Pulmonary artery endothelial cell (primary cell): ENCODE data around the gene ACSL1. TPM values are rescaled to one million over a fixed set of nuclear protein-coding genes. Genes with fewer than 3 reads are reported as not detected.
A peak's percentile ranks its signal among the peaks of the same experiment; 100 is the strongest.
"Not testable (repeated sequence)": the region's sequence is repeated elsewhere in the genome, so short reads cannot be mapped to it uniquely, and the experiment has no call there.

Experiments
- DNase-seq: peaks from one replicate; pipeline ENCODE4 v3.0.0-alpha.2; 2011; ENCODE audit warnings: low read depth, low spot score
- total RNA-seq: library from RNA; depleted of rRNA; stranded (reverse); fragments of >200 nt; gene quantifications from 2 replicates; pipeline ENCODE4 v1.2.3, GENCODE V29; 2014

The ACSL1 gene
- total RNA-seq, 1 donor from 2014 or later: 33.2 TPM

DNA sequence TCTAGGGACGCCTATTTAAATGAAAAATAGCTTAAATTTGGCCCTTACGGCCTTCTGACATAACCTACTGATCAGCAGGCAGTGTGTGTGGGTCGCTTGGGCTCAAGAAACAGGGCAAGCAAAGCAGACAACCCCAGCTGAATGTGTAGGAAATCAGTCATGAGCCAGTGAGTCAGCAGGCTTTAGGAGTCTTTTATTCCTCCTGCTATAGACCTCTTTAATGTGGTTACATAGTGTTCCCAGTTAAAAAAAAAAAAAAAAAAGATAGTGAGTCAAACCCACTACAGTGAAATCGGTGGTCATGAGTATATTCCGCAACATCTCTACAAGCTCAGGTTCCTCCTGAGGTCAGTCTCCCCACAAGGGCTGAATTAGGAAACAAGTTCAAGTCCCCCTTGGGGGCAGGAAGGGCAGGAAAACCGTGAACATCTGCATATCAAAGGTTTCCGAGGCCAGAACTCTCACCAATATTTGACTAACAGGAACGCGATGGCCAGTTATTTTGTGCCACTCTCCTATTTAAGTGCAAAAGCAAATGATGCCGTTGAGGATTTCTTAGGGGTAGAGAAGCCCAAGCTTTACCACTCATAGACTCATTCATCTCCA is 32.7 kb downstream of the ACSL1 start:
- peak; percentile 72 for DNase-seq

DNA sequence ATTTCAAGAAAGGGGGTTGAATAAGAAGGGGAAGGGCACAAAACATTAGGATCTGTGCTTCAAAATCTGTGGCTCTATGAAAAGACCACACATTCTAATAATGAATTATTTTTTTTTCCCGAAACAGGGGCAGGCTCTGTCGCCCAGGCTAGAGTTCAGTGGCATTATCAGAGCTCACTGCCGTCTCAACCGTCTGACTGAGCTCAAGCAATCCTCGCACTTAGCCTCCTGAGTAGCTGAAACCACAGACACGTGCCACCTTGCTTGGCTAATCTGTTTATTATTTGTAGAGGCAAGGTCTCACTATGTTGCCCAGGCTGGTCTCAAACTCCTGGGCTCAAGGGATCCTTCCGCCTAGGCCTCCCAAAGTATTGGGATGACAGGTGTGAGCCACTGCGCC is 33.4 kb downstream of the ACSL1 start:
- DNase-seq: no peak

DNA sequence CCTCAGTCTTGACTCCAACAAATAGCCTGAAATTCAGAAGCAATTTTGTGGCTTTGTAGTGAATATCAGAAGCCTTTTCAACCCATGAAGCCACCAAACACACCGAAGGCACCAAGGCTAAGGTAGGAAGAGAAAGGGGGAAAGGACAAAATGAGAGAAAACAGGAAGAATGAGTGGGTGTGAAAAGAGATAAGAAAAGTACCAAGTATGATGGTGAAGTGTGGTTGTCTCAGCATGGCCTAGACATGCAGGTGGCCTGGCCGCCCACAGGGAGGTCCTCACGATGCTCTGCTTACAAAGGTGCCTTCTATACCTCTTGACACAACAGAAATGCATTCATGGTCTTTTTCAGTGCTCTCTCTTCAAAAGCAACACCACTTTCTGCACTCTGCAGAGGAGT is 34.9 kb downstream of the ACSL1 start:
- no peak for DNase-seq

DNA sequence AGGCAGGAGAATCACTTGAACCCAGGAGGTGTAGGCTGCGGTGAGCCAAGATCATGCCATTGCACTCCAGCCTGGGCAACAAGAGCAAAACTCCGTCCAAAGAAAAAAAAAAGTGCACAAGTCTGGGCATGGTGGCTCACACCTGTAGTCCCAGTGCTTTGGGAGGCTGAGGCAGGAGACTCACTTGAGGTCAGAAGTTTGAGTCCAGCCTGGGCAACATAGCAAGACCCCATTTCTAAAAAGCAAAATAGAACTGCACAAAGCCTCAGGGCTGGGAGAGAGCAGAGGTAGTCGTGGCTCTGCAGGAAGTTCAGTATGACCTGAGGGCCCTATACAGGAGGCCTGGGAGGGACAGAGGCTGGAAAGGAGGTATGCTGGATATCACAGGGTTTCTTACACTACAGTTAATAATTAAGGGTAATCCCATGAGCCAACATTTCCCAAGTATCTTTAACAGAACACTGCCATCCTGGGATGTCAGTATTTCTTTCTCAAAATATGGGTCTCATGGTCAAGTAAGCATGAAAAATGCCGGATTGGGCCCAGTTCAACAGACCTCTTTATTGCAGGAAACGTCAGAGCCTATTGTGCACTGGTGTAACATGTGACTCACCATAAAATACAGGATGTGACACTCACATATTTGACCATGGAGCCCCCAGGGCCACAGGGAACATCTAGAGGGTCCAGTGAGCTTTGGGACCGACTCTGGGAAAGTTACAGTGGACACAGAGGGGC is 37.8 kb downstream of the ACSL1 start:
- DNase-seq: no peak

DNA sequence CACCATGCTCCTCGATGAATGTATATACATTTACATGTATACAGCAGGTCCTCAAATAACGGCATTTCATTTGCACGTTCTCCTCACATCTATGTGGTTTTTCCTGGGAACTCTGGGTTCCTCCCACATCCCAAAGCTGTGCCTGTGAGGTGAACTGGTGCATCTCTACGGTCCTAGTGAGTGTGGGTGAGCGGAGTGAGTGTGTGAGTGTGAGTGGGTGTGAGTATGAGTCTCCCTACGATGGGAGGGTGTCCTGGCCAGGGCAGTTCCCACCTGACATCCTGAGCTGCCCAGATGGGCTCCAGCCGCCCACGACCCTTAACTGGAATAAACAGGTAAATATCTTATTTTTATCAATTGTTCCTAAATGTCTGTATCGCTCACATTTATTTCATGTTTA is 40.0 kb downstream of the ACSL1 start:
- DNase-seq: no peak

DNA sequence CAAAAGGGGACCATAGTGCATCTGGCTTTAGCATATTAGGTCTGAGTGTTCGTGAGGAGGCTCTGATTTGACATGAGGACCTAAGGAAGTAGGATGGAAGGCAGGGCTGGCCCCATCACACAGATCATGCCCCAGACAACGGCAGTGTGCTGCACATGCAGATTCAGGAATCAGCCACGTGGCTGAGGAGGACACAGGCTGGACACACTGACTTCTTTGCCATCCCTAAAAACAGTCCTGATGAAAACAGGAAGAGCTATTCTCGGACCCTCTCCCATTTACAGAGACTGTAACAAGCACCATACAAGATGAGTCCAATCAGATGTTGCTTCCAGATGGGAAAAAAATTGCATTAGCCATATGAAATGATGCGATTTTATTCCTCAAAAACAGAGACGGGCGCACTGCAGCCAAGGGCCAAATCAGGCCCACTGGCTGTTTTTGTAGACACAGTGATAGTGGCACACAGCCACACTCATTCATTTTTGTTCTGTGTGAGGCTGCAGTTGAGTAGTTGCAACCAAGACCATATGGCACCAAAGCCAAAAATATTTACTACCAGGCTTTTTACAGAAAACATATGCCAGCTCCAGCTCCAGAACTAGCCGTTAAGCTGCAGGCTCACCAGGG is 41.0 kb downstream of the ACSL1 start:
- no peak for DNase-seq

DNA sequence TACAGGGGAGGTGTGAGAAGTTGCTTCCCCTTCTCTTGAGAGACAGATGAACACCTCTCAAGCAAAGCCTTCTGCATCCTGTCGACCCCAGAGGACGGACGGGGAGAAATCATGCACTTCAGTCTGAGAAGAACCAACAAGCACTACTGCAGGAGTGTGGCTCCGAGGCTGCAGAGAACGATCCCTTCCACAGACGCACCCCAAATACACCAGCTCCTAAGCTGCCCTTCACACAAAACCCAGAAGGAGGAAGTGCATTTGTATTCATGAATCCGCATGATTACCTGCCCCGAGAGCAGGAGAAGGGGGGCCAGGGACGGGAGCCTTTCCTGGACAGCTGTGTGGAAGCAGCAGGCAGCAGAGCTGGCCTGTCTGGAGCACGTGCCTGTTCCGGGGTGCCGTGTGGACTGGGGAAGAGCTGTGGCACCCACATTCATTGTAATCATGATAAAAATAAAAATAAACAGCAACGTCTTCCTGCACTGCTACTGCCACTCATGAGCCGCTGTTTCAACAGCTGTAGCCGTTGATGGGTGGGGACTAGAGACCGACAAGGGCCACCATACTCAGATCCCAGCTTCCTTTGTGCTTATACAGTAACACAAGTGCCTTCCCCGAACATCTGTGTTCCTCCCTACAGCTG is 42.9 kb downstream of the ACSL1 start:
- DNase-seq: no peak

DNA sequence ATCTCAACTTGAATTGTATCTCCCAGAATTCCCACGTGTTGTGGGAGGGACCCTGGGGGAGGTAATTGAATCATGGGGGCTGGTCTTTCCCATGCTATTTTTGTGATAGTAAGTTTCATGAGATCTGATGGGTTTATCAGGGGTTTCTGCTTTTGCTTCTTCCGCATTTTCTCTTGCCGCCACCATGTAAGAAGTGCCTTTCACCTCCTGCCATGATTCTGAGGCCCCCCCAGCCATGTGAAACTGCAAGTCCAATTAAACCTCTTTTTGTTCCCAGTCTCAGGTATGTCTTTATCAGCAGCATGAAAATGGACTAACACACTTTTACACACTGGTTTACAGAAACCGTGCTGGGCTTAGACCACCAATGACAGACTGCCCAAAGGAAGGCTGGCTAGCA is 46.6 kb downstream of the ACSL1 start:
- DNase-seq: not testable (repeated sequence)

DNA sequence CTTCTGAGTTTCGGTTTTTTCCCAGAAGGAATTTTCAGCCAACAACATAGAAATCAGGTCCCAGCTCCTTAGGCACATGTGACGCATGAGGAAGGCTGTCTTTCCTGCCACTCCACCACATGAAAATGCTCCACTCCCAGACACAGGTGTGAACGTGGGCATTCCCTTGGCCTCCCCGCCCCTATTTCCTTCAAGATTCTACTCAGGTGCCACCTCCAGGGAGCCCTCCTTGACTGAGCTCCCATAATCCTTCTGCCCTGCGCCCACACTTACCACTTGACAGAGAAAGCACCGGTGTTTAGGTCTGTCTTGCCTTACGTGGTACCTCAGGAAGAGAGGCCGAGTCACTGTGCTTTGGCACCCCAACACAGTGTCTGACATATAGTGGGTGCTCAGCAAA is 47.4 kb downstream of the ACSL1 start:
- no peak for DNase-seq

DNA sequence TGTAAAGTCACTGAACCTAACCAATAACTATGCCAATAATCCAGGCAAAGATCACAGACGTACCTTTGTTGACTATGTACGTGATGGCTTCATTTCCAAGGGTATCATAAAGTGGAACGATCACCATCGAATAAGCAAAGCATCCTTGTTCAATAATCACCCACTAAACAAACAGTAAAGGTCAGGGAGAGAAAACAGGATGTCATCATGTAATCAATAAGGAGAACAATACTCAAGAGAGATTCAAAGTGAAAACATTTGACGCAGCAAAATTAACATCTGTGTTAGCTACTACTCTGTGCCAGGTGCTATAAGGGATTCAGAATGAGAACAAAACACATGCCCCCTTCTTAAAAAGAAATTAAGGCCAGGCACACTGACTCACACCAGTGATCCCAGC is 48.9 kb downstream of the ACSL1 start:
- DNase-seq: no peak

DNA sequence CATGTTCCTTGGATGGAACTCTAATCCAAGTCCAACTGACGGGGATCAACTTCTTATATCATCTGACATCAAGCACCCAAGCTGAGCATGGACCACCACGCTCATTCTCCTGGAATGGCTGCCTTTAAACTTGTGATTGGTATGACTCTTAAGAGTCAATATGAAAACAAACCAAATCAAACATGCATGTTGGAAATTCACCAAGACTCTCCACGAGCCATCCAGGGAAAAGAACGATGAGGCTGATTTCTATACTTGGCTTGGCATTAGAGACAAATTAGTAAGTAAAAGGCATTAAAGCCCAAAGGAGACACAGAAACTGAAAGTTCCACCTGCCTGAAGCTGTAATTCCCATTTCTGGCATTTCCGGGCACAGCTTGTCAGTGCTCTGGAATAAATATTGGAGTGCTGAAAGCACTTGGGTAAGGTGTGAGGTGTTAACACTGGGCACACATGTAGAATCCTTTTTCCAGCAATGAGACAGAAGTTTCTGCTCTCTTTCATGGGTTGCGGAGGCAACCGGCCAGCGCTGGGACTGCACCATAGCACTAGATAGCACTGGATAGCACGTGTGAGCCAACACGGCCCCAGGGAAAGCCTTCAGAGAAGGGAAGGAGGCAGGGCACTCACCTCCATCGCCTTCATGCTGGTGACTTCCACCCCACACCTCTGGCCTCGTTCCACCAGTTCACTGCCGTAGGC is 49.8 kb downstream of the ACSL1 start:
- DNase-seq: no peak

DNA sequence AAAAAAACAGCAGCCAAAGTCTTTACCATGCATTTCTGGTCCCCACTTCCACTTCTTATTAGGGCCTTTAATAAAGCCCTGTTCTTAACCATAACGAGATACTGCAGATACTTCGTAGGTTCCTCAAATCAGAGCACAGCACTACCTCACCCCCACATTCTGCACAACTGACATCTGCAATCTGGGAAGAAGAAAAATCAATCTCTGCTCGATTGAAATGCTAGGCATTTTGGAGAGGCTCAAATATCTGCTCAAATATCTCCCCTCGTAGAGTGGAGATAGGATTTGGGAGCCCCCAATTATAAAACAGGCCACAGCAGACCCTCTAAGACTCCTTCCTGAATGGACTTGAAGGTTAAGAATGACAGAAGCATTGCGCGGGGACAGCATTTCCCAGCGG is 51.6 kb downstream of the ACSL1 start:
- no peak for DNase-seq

DNA sequence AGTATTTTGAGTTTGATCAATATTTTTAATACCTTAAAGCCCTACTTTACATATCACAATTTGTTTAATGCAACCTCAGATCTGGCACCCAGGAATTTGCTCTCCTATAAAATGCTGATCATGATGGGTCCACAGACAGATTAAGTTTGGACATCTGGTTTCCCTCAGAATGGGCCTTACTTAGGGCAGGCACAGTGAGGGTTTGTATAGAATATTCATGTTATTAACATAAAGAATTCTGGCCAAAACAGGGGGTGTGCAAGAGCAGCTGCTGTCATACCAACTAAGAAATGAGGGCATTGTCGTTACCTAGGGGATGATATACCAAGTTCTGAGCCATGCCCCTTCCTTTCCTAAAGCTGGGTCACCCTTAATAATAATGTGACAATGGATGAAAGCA is 54.4 kb downstream of the ACSL1 start:
- DNase-seq: no peak

DNA sequence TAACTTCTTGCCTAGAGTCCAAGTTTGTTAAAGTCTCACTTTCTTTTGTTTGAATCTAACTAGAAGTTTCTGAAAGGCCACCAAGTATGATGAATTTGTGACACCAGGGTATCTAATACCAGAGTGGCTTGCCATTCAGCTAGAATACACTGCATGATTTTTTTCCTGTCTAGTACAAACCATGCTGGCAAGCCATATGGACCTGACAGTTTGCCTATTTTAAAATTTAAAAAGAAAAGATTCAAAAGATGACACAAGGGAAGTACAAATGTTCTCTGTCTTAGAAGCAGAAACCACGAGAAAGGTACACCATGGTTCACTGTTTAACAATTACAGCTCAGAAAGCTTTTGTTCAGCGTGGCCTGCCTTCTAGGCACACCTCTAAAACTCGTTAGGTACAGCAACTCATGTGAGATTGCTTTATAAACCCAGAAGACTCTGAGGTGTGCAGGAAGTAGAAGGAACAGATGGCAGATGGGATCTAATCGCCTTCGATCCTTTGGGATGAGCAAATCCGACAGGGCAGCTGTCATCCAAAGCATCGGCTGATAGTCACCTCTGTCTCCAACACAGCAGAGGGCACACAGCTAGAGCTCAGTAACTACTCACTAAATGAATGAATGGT is 56.5 kb downstream of the ACSL1 start:
- no peak for DNase-seq

DNA sequence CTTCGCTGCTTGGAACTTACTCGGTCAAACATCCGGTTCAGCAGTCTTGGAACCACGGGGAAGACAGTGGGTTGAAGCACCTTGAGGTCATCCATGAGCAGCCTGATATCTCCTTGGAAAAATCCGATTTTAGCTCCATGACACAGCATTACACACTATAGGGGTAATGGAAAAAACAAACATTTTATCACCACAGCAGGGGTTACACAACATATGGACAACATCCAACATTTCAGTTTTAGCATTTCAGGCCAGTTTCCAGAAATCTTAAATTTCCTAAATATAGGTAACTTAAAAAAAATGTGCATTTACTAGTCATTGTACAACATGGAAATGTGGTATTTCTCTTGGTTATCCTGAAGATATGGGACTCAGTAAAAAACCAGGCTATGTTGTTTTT is 57.5 kb downstream of the ACSL1 start:
- no peak for DNase-seq

DNA sequence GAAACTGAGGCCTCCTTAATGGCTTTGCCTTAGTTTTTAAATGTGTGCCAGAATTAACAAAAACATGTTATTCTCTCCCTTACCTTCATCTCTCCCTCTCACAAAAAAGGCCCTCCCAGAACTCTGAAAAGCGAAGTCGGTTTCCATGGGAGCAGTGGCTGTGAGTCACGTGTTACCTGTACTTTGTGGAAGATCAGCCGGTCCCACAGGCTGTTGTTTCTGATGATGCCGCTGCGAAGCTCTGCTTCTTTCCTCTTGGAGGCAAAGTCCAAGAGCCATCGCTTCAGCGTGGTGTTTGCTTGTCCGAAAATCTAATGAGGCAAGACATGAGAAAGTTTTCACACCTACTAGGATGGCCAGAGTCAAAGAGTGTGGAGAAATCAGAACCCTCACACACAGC is 59.3 kb downstream of the ACSL1 start:
- no peak for DNase-seq

DNA sequence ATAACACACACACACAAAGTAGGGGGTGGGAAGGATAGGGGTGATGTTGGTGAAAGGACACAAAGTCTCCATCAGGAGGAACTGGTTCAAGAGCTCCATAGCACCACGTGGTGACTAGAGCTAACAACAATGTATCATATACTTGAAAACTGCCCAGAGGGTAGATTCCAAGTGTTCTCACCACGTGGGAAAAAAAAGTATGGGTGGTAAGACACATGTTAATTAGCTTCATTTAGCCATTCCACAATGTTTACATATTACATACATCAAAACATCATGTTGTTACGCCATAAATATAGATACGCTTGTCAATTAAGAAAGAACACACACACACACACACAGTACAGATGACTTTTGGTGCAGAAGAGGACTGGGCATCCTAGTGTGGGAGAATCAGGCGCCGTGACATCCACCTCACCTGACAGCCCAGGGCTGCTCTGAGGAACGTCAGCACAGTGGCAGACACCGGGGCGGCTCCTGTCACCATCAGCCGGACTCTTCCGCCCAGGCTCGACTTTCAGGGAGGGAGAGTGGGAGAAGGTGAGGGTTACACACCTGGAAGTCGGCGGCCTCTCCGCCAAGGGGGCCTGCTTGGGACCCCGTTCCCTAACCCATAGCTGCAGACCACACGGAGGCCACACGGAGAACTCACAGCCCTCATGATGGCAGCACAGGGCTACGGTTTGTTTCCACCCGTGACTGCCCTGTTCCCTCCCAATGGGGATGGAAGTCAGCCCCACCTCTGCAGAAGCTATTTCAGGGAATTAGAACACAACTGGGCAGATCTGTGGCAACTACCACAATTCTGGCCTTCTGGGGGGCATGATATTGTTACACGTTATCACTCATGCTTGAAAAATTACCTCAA is 60.1 kb downstream of the ACSL1 start:
- DNase-seq: no peak

DNA sequence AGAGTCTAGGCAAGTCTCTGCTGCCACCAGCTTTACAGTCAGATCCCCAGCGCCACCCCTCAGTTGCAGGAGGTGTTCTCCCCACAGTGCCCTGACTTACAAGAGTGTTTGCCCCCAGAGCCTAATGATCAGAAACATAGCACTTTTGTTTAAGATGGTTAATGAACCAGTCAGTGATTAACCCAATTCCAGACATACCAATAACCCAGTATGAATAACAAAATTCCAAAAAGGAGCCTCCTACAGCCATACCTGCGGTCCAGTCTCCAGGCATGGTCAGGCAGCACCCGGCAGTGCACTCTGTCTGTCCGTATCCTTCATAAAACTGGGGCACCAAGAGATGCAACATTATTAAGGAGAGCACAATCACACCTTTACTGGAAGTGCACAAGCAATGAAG is 61.2 kb downstream of the ACSL1 start:
- no peak for DNase-seq

DNA sequence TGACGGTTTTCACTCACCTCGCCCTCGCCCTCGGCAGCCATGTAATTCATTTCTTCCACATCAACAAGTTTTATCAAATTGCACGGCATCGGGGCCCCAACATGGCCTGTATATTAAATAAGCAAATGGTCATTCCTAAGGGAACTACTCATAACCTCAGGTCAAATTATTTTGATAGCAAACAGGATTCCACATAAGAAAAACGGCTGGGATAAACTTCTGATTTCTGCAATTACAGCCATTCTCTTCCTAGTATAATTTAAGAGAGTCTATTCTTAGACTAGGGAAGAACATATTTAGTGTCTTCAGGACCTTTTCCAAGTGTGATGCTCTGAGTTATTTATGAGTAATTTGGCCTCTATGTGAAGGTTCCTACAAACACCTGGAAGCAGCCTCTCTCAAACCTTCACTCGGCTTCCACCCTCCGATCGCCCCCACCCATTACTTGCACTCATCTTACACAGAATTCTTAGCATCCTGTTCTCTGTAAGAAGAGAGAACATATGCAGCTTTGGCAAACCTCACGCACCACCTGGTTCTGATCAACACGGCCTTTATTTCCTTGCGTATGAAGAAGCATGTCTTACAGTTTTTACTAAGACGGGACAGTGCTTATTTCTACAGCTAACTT is 62.5 kb downstream of the ACSL1 start:
- DNase-seq: no peak

DNA sequence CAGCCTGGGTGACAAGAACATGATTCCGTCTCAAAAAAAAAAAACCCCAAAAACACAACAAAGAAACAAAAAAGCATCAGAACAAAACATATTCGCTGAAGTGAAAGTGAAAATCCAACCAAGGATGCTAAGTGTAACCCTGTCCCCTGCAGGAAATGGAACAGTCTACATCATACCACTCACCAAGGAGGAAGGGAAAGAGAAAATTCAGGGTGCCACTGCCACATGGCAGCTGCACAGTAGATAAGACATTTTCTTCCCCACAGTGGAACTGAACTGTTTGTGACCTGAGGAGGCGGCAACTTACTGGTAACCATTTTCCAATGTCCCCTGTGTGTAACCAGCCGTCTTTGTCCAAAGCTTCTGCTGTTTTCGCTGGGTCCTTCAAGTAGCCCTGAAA is 63.7 kb downstream of the ACSL1 start:
- DNase-seq: no peak
